Ishikawa (cell line): ENCODE measurements around the gene LIMD2.

Source experiments
- CEBPB ChIP-seq: IDR thresholded peaks from 2 replicates; pipeline ENCODE4 v1.6.1; 2012
- CREB1 ChIP-seq: IDR thresholded peaks from 2 replicates; pipeline ENCODE4 v1.6.1; 2012; ENCODE audit warnings: low read depth
- EGR1 ChIP-seq: IDR thresholded peaks from 2 replicates; pipeline ENCODE4 v1.6.1; 2012
- EP300 ChIP-seq: IDR thresholded peaks from 2 replicates; pipeline ENCODE4 v1.6.1; 2012; ENCODE audit warnings: borderline replicate concordance
- FOXM1 ChIP-seq: IDR thresholded peaks from 2 replicates; pipeline ENCODE4 v1.6.1; 2012; ENCODE audit warnings: low read depth, borderline replicate concordance
- MAX ChIP-seq: IDR thresholded peaks from 2 replicates; pipeline ENCODE4 v1.6.1; 2012
- NFIC ChIP-seq: IDR thresholded peaks from 2 replicates; pipeline ENCODE4 v1.6.1; 2012
- RAD21 ChIP-seq: IDR thresholded peaks from 2 replicates; pipeline ENCODE4 v1.6.1; 2012; ENCODE audit warnings: low read depth
- REST ChIP-seq: IDR thresholded peaks from 2 replicates; pipeline ENCODE4 v1.6.1; 2012; ENCODE audit warnings: low read depth, mild to moderate bottlenecking
- TAF1 ChIP-seq: IDR thresholded peaks from 2 replicates; pipeline ENCODE4 v1.6.1; 2012; ENCODE audit warnings: low read depth, mild to moderate bottlenecking
- TCF12 ChIP-seq: IDR thresholded peaks from 2 replicates; pipeline ENCODE4 v1.6.1; 2012; ENCODE audit warnings: low read depth
- TEAD4 ChIP-seq: IDR thresholded peaks from 2 replicates; pipeline ENCODE4 v1.6.1; 2012
- USF1 ChIP-seq: IDR thresholded peaks from 2 replicates; pipeline ENCODE4 v1.6.1; 2012
- YY1 ChIP-seq: IDR thresholded peaks from 2 replicates; pipeline ENCODE4 v1.6.1; 2012; ENCODE audit warnings: low read depth
- ZBTB7A ChIP-seq: IDR thresholded peaks from 2 replicates; pipeline ENCODE4 v1.6.1; 2012; ENCODE audit warnings: low read depth

LIMD2 gene

GRCh38 chr17:63706336-63707082 lies 6.6 kb upstream of the LIMD2 start:
- no peak for TF ChIP-seq TEAD4
- TF ChIP-seq REST = no peak
- no peak for TF ChIP-seq RAD21
- TF ChIP-seq TCF12 = no peak
- TF ChIP-seq USF1 = no peak
- TF ChIP-seq TAF1 = no peak
- TF ChIP-seq YY1 = no peak
- no peak for TF ChIP-seq ZBTB7A
- no peak for TF ChIP-seq EGR1
- TF ChIP-seq FOXM1 = no peak
- no peak for TF ChIP-seq MAX
- no peak for TF ChIP-seq EP300
- no peak for TF ChIP-seq CEBPB
- no peak for TF ChIP-seq CREB1
- TF ChIP-seq NFIC = no peak

- TF ChIP-seq FOXM1 (no peak), TEAD4 (no peak), RAD21 (no peak), MAX (no peak), NFIC (no peak), TCF12 (no peak), REST (no peak), CEBPB (no peak), YY1 (no peak), EGR1 (no peak), CREB1 (no peak), TAF1 (no peak), USF1 (no peak), ZBTB7A (no peak), EP300 (no peak)
Observed at GRCh38 chr17:63705657-63706056, 5.7 kb upstream of the LIMD2 start.

- TF ChIP-seq MAX (no peak), EP300 (no peak), ZBTB7A (no peak), REST (no peak), YY1 (no peak), NFIC (no peak), RAD21 (no peak), TEAD4 (no peak), TAF1 (no peak), TCF12 (no peak), FOXM1 (no peak)
Observed at GRCh38 chr17:63704836-63705235, 4.9 kb upstream of the LIMD2 start.

GRCh38 chr17:63704259-63704576 lies 4.3 kb upstream of the LIMD2 start:
- TF ChIP-seq YY1 (no peak), MAX (no peak), TAF1 (no peak), NFIC (no peak), ZBTB7A (no peak), EP300 (no peak), EGR1 (no peak), FOXM1 (no peak), TCF12 (no peak), CREB1 (no peak), RAD21 (no peak)
